H1 (cell line): ENCODE data around the gene LRBA. TPM values are rescaled to one million over a fixed set of nuclear protein-coding genes. Genes with fewer than 3 reads are reported as not detected.
A peak's percentile ranks its signal among the peaks of the same experiment; 100 is the strongest.

Experiments used
- CTCF ChIA-PET: fragments of 300-600 bp; sonication (Branson Sonifier 250); formaldehyde crosslinking; loops from one replicate; lab custom pipeline; 2021; ENCODE audit not compliant: partially characterized antibody; lab: Charles Lee
- POLR2A ChIA-PET: fragments of 300-600 bp; sonication (Branson Sonifier 250); formaldehyde crosslinking; loops from one replicate; lab custom pipeline; 2021; ENCODE audit warnings: inconsistent platforms; ENCODE audit not compliant: partially characterized antibody; lab: Charles Lee
- DNase-seq, 2 experiments: peaks; one replicate each; pipeline versions ENCODE4 v3.0.0 to v3.0.0-alpha.2; 2010 to 2022; ENCODE audit warnings: low spot score in 2 of 2, low read depth in 1 of 2, mixed read lengths in 1 of 2
- FAIRE-seq: peaks from 2 replicates; lab custom pipeline; 2011; peaks lifted over from hg19 to GRCh38; lab: Jason Lieb, UNC
- H2AFZ ChIP-seq: 2 replicates; pipeline ENCODE4 v1.8.1; 2012; ENCODE audit warnings: low read length, inconsistent platforms
- H2AK5ac ChIP-seq: 2 replicates; pipeline ENCODE4 v1.6.1; 2013; ENCODE audit warnings: low read depth, low read length
- H2BK120ac ChIP-seq: replicated peaks from 2 replicates; pipeline ENCODE3; 2013; ENCODE audit warnings: low read depth, low read length, inconsistent platforms
- H2BK12ac ChIP-seq: 2 replicates; pipeline ENCODE4 v1.6.1; 2013; ENCODE audit warnings: low read depth, low read length
- H2BK15ac ChIP-seq: 2 replicates; pipeline ENCODE4 v1.6.1; 2013; ENCODE audit warnings: low read length
- H2BK20ac ChIP-seq: 2 replicates; pipeline ENCODE4 v1.6.1; 2013; ENCODE audit warnings: low read length
- H2BK5ac ChIP-seq: 2 replicates; pipeline ENCODE4 v1.6.1; 2013; ENCODE audit warnings: low read depth, low read length
- H3K14ac ChIP-seq: 2 replicates; pipeline ENCODE4 v1.6.1; 2013; ENCODE audit warnings: inconsistent platforms; ENCODE audit not compliant: insufficient read length
- H3K18ac ChIP-seq: 2 replicates; pipeline ENCODE4 v1.6.1; 2013; ENCODE audit warnings: low read length; ENCODE audit errors: extremely low read depth
- H3K23ac ChIP-seq: 2 replicates; pipeline ENCODE4 v1.6.1; 2013; ENCODE audit warnings: inconsistent platforms; ENCODE audit not compliant: insufficient read length
- H3K23me2 ChIP-seq: 2 replicates; pipeline ENCODE4 v1.6.1; 2013; ENCODE audit warnings: low read depth, low read length
- H3K27ac ChIP-seq: 2 replicates; pipeline ENCODE4 v1.6.1; 2011; ENCODE audit warnings: low read depth, low read length, inconsistent platforms
- H3K27me3 ChIP-seq, 4 experiments: replicated peaks in 1 of 4; 1 replicate in 1 of 4; 2 replicates in 3 of 4; pipeline versions ENCODE4 v1.6.1 to v1.8.1; 2011 to 2013; ENCODE audit warnings: low read length in 3 of 4, mild to moderate bottlenecking in 3 of 4, inconsistent platforms in 2 of 4, mixed read lengths in 2 of 4, moderate library complexity in 1 of 4; ENCODE audit not compliant: control insufficient read depth in 3 of 4, insufficient read depth in 3 of 4; ENCODE audit errors: extremely low read depth in 1 of 4
- H3K36me3 ChIP-seq, 4 experiments: 2 replicates each; pipeline versions ENCODE4 v1.6.1 to v1.8.1; 2011 to 2013; ENCODE audit warnings: mild to moderate bottlenecking in 4 of 4, low read length in 3 of 4, moderate library complexity in 2 of 4, control low read depth in 1 of 4, inconsistent platforms in 1 of 4; ENCODE audit not compliant: insufficient read depth in 4 of 4, control insufficient read depth in 2 of 4
- H3K4ac ChIP-seq: replicated peaks from 2 replicates; pipeline ENCODE3; 2013; ENCODE audit warnings: low read length, low read depth, mixed read lengths, inconsistent platforms; ENCODE audit not compliant: insufficient read length
- H3K4me1 ChIP-seq, 4 experiments: replicated peaks in 1 of 4; 1 replicate in 1 of 4; 2 replicates in 3 of 4; pipeline versions ENCODE4 v1.6.1 to v1.8.1; 2011 to 2013; ENCODE audit warnings: low read length in 3 of 4, inconsistent platforms in 2 of 4, mixed read lengths in 1 of 4; ENCODE audit not compliant: insufficient read depth in 4 of 4, control insufficient read depth in 3 of 4
- H3K4me2 ChIP-seq, 2 experiments: 2 replicates each; pipeline versions ENCODE4 v1.6.1 to v1.8.1; 2011 to 2013; ENCODE audit warnings: low read depth in 2 of 2, low read length in 2 of 2, control low read depth in 1 of 2, inconsistent platforms in 1 of 2, mild to moderate bottlenecking in 1 of 2; ENCODE audit not compliant: insufficient read depth in 1 of 2
- H3K4me3 ChIP-seq, 4 experiments: fragments of 200-600, 300-600 bp in 1 of 4; sonication (generic), shearing (Covaris generic), sonication (Bioruptor Twin) in 1 of 4; 2 replicates each; pipeline versions ENCODE4 v1.5.1 to v1.8.1; 2011 to 2016; ENCODE audit warnings: low read length in 4 of 4, low read depth in 3 of 4, control low read depth in 2 of 4, inconsistent platforms in 2 of 4, mild to moderate bottlenecking in 2 of 4, mixed read lengths in 1 of 4, moderate library complexity in 1 of 4; ENCODE audit not compliant: insufficient read depth in 2 of 4; ENCODE audit errors: extremely low read depth in 1 of 4
- H3K56ac ChIP-seq: replicated peaks from 2 replicates; pipeline ENCODE3; 2013; ENCODE audit warnings: low read depth, mild to moderate bottlenecking, mixed read lengths, low read length, inconsistent platforms; ENCODE audit not compliant: insufficient read length
- H3K79me1 ChIP-seq: 2 replicates; pipeline ENCODE4 v1.6.1; 2013; ENCODE audit warnings: low read depth, low read length, control low read depth
- H3K79me2 ChIP-seq, 2 experiments: 2 replicates each; pipeline versions ENCODE4 v1.6.1 to v1.8.1; 2012 to 2013; ENCODE audit warnings: low read length in 2 of 2, mild to moderate bottlenecking in 2 of 2, inconsistent platforms in 1 of 2; ENCODE audit not compliant: insufficient read depth in 2 of 2, control insufficient read depth in 1 of 2
- H3K9ac ChIP-seq, 4 experiments: replicated peaks in 1 of 4; 1 replicate in 1 of 4; 2 replicates in 3 of 4; pipeline versions ENCODE4 v1.6.1 to v1.8.1; 2011 to 2013; ENCODE audit warnings: low read depth in 3 of 4, low read length in 3 of 4, control low read depth in 2 of 4, mild to moderate bottlenecking in 2 of 4, moderate library complexity in 2 of 4, inconsistent platforms in 1 of 4; ENCODE audit errors: extremely low read depth in 1 of 4
- H3K9me3 ChIP-seq, 2 experiments: 2 replicates each; pipeline versions ENCODE4 v1.6.1 to v1.8.1; 2012 to 2013; ENCODE audit warnings: mild to moderate bottlenecking in 2 of 2, moderate library complexity in 2 of 2, control low read depth in 1 of 2, inconsistent platforms in 1 of 2, low read depth in 1 of 2, low read length in 1 of 2, mixed read lengths in 1 of 2; ENCODE audit not compliant: insufficient read depth in 2 of 2
- H4K20me1 ChIP-seq, 2 experiments: replicated peaks in 1 of 2; 2 replicates each; pipeline versions ENCODE3 to v1.8.1; 2011 to 2013; ENCODE audit warnings: inconsistent platforms in 2 of 2, low read length in 2 of 2, mild to moderate bottlenecking in 1 of 2; ENCODE audit not compliant: insufficient read depth in 2 of 2, control insufficient read depth in 1 of 2
- H4K5ac ChIP-seq: 2 replicates; pipeline ENCODE4 v1.6.1; 2013; ENCODE audit warnings: low read length, low read depth, mixed read lengths, inconsistent platforms; ENCODE audit not compliant: insufficient read length
- H4K8ac ChIP-seq: 2 replicates; pipeline ENCODE4 v1.8.0; 2013; ENCODE audit warnings: mild to moderate bottlenecking, moderate library complexity, low read length, inconsistent platforms; ENCODE audit not compliant: insufficient read depth; ENCODE audit errors: extremely low read depth
- H4K91ac ChIP-seq: replicated peaks from 2 replicates; pipeline ENCODE3; 2013; ENCODE audit warnings: low read length, mixed read lengths, inconsistent platforms; ENCODE audit not compliant: insufficient read length
- ATF3 ChIP-seq: IDR thresholded peaks from 2 replicates; pipeline ENCODE4 v1.6.1; 2011; ENCODE audit warnings: low read depth, mild to moderate bottlenecking, low read length; ENCODE audit not compliant: insufficient read depth
- BACH1 ChIP-seq: IDR thresholded peaks from 2 replicates; pipeline ENCODE4 v1.6.1; 2012; ENCODE audit warnings: low read length, improper control_type of control experiment
- CEBPB ChIP-seq: IDR thresholded peaks from 2 replicates; pipeline ENCODE4 v1.6.1; 2012; ENCODE audit warnings: low read depth, low read length
- CHD2 ChIP-seq: IDR thresholded peaks from 2 replicates; pipeline ENCODE4 v1.6.1; 2012; ENCODE audit warnings: low read length, improper control_type of control experiment
- EGR1 ChIP-seq: IDR thresholded peaks from 2 replicates; pipeline ENCODE4 v1.6.1; 2011; ENCODE audit warnings: low read depth, low read length, borderline replicate concordance
- EP300 ChIP-seq, 2 experiments: IDR thresholded peaks; 1 replicate in 1 of 2; 2 replicates in 1 of 2; pipeline ENCODE4 v1.6.1; 2011 to 2012; ENCODE audit warnings: low read depth in 2 of 2, low read length in 2 of 2, mild to moderate bottlenecking in 2 of 2, borderline replicate concordance in 1 of 2, inconsistent platforms in 1 of 2, moderate library complexity in 1 of 2
- EZH2 ChIP-seq: fragments of 200-600 bp; sonication (generic); IDR thresholded peaks from 2 replicates; pipeline ENCODE4 v1.7.1; 2012; ENCODE audit warnings: low read depth, mild to moderate bottlenecking, moderate library complexity, low read length, inconsistent platforms; ENCODE audit not compliant: severe bottlenecking
- GABPA ChIP-seq: IDR thresholded peaks from 2 replicates; pipeline ENCODE4 v1.6.1; 2011; ENCODE audit warnings: mild to moderate bottlenecking, low read length, moderate library complexity, borderline replicate concordance; ENCODE audit not compliant: insufficient read depth
- NRF1 ChIP-seq: IDR thresholded peaks from 2 replicates; pipeline ENCODE4 v1.6.1; 2011; ENCODE audit warnings: mild to moderate bottlenecking, low read depth, low read length, improper control_type of control experiment
- PHF8 ChIP-seq: fragments of 200-600 bp; sonication (generic); conservative IDR thresholded peaks from 2 replicates; pipeline ENCODE4 v1.7.1; 2012; ENCODE audit warnings: low read depth, mild to moderate bottlenecking, inconsistent platforms, low read length, moderate library complexity
- SIRT6 ChIP-seq: IDR thresholded peaks from one replicate; pipeline ENCODE4 v1.7.1; 2012; ENCODE audit warnings: low read length, inconsistent platforms
- WGBS, 2 experiments: shearing (Covaris generic) in 1 of 2; methylation state at CpG; one replicate each; pipeline versions ENCODE4 v1.1.6 to v1.1.7; 2013 to 2015; ENCODE audit warnings: low lambda C conversion rate in 2 of 2, mixed read lengths in 2 of 2, inconsistent platforms in 1 of 2, low coverage in 1 of 2, missing lambda C conversion rate in 1 of 2; ENCODE audit not compliant: insufficient replicate concordance in 2 of 2, insufficient coverage in 1 of 2, insufficient read length in 1 of 2; ENCODE audit errors: extremely low coverage in 1 of 2, missing lambda C conversion rate in 1 of 2; 5-methylcytosine and 5-hydroxymethylcytosine counted together
- polyA plus RNA-seq, 7 experiments: library from polyadenylated mRNA; depleted of rRNA in 3 of 7; stranded (reverse) in 5 of 7; unstranded in 2 of 7; fragments of >200 nt in 5 of 7; fragments of 200-250 nt in 2 of 7; gene quantifications; 1 replicate in 5 of 7; 2 replicates in 1 of 7; 4 replicates in 1 of 7; pipeline versions ENCODE4 v1.2.1 to v1.2.3, GENCODE V29; 2011 to 2013; ENCODE audit warnings: missing spikeins in 2 of 7, mixed read lengths in 2 of 7
- total RNA-seq: library from RNA; stranded (reverse); fragmentation: NEBNext Ultra II Directional; extraction: Animal tissue kit (Norgen Biotek cat#: 25700); gene quantifications from 2 replicates; pipeline ENCODE4 v1.2.1, GENCODE V29; 2021

LRBA gene
- total and polyA plus RNA-seq, 2 of the 8 experiments (the other 6 are each of a cell fraction or from before 2014, with no cell fraction given), result 54.6 to 83.2 TPM

GRCh38 chr4:151049430-151049884 is 34.4 kb upstream of the LRBA start:
- H4K91ac ChIP-seq, result peak overlapping the region; percentile 90
- H2BK5ac ChIP-seq, result peak overlapping the region; percentile 93
- H3K9ac ChIP-seq, result peak overlapping the region in 2 of 4 experiments; percentile 22 to 34; a peak in 2 of 7 replicates
- H3K14ac ChIP-seq, result no peak overlapping the region
- peaks cover 5% of the 10 kb centered on the region; the same call in 1 of the 2 replicates for H3K23me2 ChIP-seq
- H3K18ac ChIP-seq, result peak overlapping the region; percentile 25; the same call in 1 of the 2 replicates
- 0 out of 2 replicates have a peak overlapping the region, but pooled peaks have one; percentile 1 for H2AFZ ChIP-seq
- ChIA-PET CTCF (interaction anchor here (0.6 kb wide), 1 partner anchor 37 kb away, joined by 4 read pairs; no protein-coding TSS in a partner anchor), POLR2A (interaction anchor here (0.6 to 3.6 kb wide), 13 partner anchors 9 to 105 kb away, joined by 3 to 28 read pairs (median 5); partner anchors contain the start of genes LRBA and RPS3A)
- H2BK20ac ChIP-seq, result no peak overlapping the region
- H2AK5ac ChIP-seq, result no peak overlapping the region
- peak overlapping the region; percentile 10; the same call in 1 of the 2 replicates for H2BK12ac ChIP-seq
- H3K27ac ChIP-seq, result peak overlapping the region; percentile 60; the same call in 1 of the 2 replicates
- H3K56ac ChIP-seq, result no peak overlapping the region
- H3K4ac ChIP-seq, result no peak overlapping the region
- no peaks in the 10 kb centered on the region for H3K9me3 ChIP-seq
- DNase-seq (peak; percentile 77 to 89), FAIRE-seq (peak; percentile 19)
- peaks cover 4 to 7% (median 4%) of the 10 kb centered on the region in 4 experiments; a peak in 5 of 7 replicates for H3K4me1 ChIP-seq
- peak overlapping the region; percentile 28 to 58 (median 36); a peak in 6 of 8 replicates for H3K4me3 ChIP-seq
- peaks cover 0 to 3% of the 10 kb centered on the region in 2 experiments for H4K20me1 ChIP-seq
- WGBS, 2 experiments, result 38% methylated on average over 11 of the region's 13 CpGs; no CpG with 5 or more reads in 1 of the 2 experiments
- no peak overlapping the region for H3K23ac ChIP-seq
- H4K5ac ChIP-seq, result peak overlapping the region; percentile 94
- no peaks in the 10 kb centered on the region for H3K27me3 ChIP-seq
- peak overlapping the region; percentile 87; the same call in 1 of the 2 replicates for H4K8ac ChIP-seq
- H2BK120ac ChIP-seq, result no peak overlapping the region
- H3K36me3 ChIP-seq, result no peaks in the 10 kb centered on the region
- no peak overlapping the region for H2BK15ac ChIP-seq
- H3K79me2 ChIP-seq, result peaks cover 0 to 19% of the 10 kb centered on the region in 2 experiments; a peak in 3 of 4 replicates
- H3K4me2 ChIP-seq, result peak overlapping the region; percentile 58 to 79
- H3K79me1 ChIP-seq, result no peaks in the 10 kb centered on the region
- peak in 1 of 2 experiments; percentile 76; a peak in 1 of 3 replicates for TF ChIP-seq EP300 (IDR thresholded peaks at IDR 0.05; ENCODE audit: borderline replicate concordance in 1 of 2, low read depth in 2 of 2, low read length in 2 of 2)
- TF ChIP-seq NRF1, result no peak
- TF ChIP-seq CHD2, result peak; percentile 62; the same call in 1 of the 2 replicates
- TF ChIP-seq GABPA, result no peak
- TF ChIP-seq PHF8, result peak; percentile 31
- no peak for TF ChIP-seq CEBPB
- TF ChIP-seq EGR1, result peak; percentile 34; the same call in 1 of the 2 replicates
- TF ChIP-seq EZH2, result no peak
- peak; percentile 38; the same call in 1 of the 2 replicates for TF ChIP-seq BACH1
- TF ChIP-seq ATF3, result no peak
- TF ChIP-seq SIRT6, result no peak
